GM12873 (cell line): ENCODE data around the gene S100A2.

ENCODE experiments used
- CTCF ChIP-seq: IDR thresholded peaks from 2 replicates; pipeline ENCODE4 v1.5.1; 2012; ENCODE audit warnings: low read depth, mild to moderate bottlenecking, moderate library complexity, low read length, control low read depth; ENCODE audit not compliant: insufficient read depth; ENCODE audit errors: missing control alignments

The S100A2 gene

GRCh38 chr1:153566414-153567371 lies 1.0 kb upstream of the S100A2 start:
- TF ChIP-seq CTCF: no peak

DNA sequence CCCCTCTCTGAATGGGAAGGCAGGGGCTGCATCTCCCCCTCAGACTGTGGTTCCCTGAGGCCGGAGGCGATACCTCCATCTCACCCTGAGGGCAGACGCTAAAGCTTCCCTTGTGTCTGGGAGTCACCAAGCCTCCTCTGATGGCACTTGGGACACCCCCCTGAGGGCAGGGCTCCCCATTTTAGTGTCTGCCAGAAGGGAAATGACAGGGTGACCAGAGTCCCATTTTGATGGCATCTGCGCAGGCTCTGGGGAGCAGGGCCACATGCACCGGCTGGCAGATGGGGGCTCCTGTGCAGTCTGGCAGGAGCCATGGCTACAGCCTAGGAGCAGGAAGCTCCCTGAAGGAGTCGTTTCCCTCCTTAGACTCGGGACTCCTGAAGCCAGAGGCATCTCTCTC lies 1.7 kb downstream of the S100A2 start:
- no peak for TF ChIP-seq CTCF

- TF ChIP-seq CTCF: no peak
Observed at GRCh38 chr1:153563483-153563901, 2.2 kb downstream of the S100A2 start.

DNA sequence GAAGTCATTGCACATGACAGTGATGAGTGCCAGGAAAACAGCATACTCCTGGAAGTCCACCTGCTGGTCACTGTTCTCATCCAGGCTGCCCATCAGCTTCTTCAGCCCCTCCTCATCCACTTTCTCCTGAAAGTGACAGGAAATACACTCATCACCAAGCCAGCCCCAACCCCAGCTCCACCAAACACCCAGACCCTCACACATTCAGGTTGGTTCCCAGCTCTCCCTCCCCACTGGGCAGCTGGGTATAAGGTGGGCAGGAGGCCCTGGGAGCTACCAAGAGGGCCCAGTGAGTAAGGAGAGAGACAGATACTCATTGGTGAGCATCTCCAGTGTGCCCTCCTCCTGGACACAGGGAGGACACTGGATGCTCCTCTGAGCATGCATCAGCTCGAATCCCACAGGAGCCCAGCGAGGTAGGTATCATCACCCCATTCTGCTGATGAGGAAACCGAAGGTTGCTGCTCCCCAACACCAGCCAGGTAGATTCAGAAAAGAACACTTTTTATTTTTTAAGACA lies 4.1 kb downstream of the S100A2 start:
- no peak for TF ChIP-seq CTCF

GRCh38 chr1:153560771-153561465 lies 4.7 kb downstream of the S100A2 start:
- no peak for TF ChIP-seq CTCF

- TF ChIP-seq CTCF: no peak
Observed at GRCh38 chr1:153560241-153560640, 5.4 kb downstream of the S100A2 start.

GRCh38 chr1:153557877-153558276 lies 7.8 kb downstream of the S100A2 start:
- TF ChIP-seq CTCF: no peak
